HepG2 (cell line): ENCODE results near the gene SIRT1. TPM values are rescaled to one million over a fixed set of nuclear protein-coding genes. Genes with fewer than 3 reads are reported as not detected.

Experiments used
- HNF4A ChIP-seq: sonication (generic); formaldehyde crosslinking; IDR thresholded peaks from 2 replicates; pipeline ENCODE4 v1.4.0; 2020; ENCODE audit warnings: missing genetic modification reagents
- HNF4G ChIP-seq, 2 experiments: sonication (generic) in 1 of 2; formaldehyde crosslinking in 1 of 2; IDR thresholded peaks; 2 replicates each; pipeline versions ENCODE4 v1.4.0 to v1.6.1; 2011 to 2020; ENCODE audit warnings: borderline replicate concordance in 2 of 2, low read depth in 2 of 2, mild to moderate bottlenecking in 2 of 2, low read length in 1 of 2, missing genetic modification reagents in 1 of 2, moderate library complexity in 1 of 2
- NFYC ChIP-seq: IDR thresholded peaks from 2 replicates; pipeline ENCODE4 v1.6.1; 2016; ENCODE audit warnings: missing genetic modification reagents, missing compliant biosample characterization
- POGZ ChIP-seq: sonication (generic); formaldehyde crosslinking; IDR thresholded peaks from 2 replicates; pipeline ENCODE4 v1.4.0; 2020; ENCODE audit warnings: mild to moderate bottlenecking, missing genetic modification reagents
- TGIF2 ChIP-seq: IDR thresholded peaks from 2 replicates; pipeline ENCODE4 v1.6.1; 2016; ENCODE audit warnings: control low read depth, missing compliant biosample characterization
- ZNF724P ChIP-seq: sonication (generic); formaldehyde crosslinking; IDR thresholded peaks from 2 replicates; pipeline ENCODE4 v1.8.0; 2022; ENCODE audit warnings: missing genetic modification reagents, borderline replicate concordance
- polyA plus RNA-seq, 8 experiments: library from polyadenylated mRNA; depleted of rRNA in 3 of 8; stranded (reverse) in 7 of 8; unstranded in 1 of 8; fragments of >200 nt; fragmentation: Illumina TruSeq in 4 of 8; extraction: Trizol in 4 of 8; gene quantifications; 2 replicates each; pipeline versions ENCODE4 v1.2.1 to v1.2.3, GENCODE V29; 2011 to 2016; ENCODE audit warnings: low read depth in 4 of 8, missing spikeins in 1 of 8, mixed read lengths in 1 of 8; ENCODE audit not compliant: insufficient read depth in 1 of 8
- total RNA-seq, 5 experiments: library from RNA; depleted of rRNA; stranded (reverse); fragments of >200 nt; fragmentation: Illumina TruSeq; extraction: Trizol; gene quantifications; 2 replicates each; pipeline ENCODE4 v1.2.3, GENCODE V29; 2016; ENCODE audit warnings: low read depth in 1 of 5
- TF ChIP-seq, protein P1 (sequence below), 2 experiments: fragments of 450-650 bp in 1 of 2; sonication (generic) in 1 of 2; formaldehyde crosslinking in 1 of 2; IDR thresholded peaks; 2 replicates each; pipeline versions ENCODE4 v1.6.1 to v1.8.0; 2016 to 2022; ENCODE audit warnings: antibody characterized with exemption in 1 of 2, mild to moderate bottlenecking in 1 of 2, missing genetic modification reagents in 1 of 2
- TF ChIP-seq, protein P2 (sequence below): sonication (generic); formaldehyde crosslinking; IDR thresholded peaks from 2 replicates; pipeline ENCODE4 v1.9.0; 2021; ENCODE audit warnings: missing genetic modification reagents, borderline replicate concordance
- TF ChIP-seq, protein P3 (sequence below): sonication (generic); formaldehyde crosslinking; IDR thresholded peaks from 2 replicates; pipeline ENCODE4 v1.9.0; 2022; ENCODE audit warnings: low read depth, missing genetic modification reagents
- TF ChIP-seq, protein P4 (sequence below): sonication (generic); formaldehyde crosslinking; IDR thresholded peaks from 2 replicates; pipeline ENCODE4 v1.5.0; 2020; ENCODE audit warnings: missing genetic modification reagents

Gene SIRT1
- total and polyA plus RNA-seq, 2 of the 13 experiments (the other 11 are each of a cell fraction or from before 2014, with no cell fraction given) = 9.4 to 10.2 TPM

DNA sequence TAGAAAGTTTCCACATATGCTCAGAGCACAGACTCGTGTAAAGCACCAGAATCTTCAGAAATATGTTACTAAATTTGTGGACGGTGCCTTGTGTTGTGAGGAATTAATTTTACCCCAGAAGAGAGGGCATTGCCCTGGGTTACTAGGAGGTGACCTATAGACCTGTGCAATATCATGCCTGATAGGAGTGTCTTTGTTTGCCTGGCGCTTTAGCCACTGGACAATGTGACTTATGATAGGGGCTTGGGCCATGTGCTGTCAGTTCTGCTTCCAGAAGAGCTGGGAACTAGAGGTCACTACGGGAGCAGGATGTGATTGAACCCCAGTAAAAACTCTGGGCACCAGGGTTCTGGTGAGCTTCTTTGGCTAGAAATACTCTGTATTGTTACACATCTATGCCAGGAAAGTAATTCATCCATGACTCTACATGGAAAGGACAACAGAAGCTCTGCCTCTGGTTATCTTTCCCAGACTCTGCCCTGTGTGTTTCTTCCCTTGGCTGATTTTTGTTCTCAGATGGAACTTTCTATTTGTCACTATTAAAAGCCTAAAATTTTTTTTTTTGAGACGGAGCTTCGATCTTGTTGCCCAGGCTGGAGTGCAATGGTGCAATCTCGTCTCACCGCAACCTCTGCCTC, 75.5 kb downstream of the SIRT1 start (continued):
- TF ChIP-seq, protein P1, sequence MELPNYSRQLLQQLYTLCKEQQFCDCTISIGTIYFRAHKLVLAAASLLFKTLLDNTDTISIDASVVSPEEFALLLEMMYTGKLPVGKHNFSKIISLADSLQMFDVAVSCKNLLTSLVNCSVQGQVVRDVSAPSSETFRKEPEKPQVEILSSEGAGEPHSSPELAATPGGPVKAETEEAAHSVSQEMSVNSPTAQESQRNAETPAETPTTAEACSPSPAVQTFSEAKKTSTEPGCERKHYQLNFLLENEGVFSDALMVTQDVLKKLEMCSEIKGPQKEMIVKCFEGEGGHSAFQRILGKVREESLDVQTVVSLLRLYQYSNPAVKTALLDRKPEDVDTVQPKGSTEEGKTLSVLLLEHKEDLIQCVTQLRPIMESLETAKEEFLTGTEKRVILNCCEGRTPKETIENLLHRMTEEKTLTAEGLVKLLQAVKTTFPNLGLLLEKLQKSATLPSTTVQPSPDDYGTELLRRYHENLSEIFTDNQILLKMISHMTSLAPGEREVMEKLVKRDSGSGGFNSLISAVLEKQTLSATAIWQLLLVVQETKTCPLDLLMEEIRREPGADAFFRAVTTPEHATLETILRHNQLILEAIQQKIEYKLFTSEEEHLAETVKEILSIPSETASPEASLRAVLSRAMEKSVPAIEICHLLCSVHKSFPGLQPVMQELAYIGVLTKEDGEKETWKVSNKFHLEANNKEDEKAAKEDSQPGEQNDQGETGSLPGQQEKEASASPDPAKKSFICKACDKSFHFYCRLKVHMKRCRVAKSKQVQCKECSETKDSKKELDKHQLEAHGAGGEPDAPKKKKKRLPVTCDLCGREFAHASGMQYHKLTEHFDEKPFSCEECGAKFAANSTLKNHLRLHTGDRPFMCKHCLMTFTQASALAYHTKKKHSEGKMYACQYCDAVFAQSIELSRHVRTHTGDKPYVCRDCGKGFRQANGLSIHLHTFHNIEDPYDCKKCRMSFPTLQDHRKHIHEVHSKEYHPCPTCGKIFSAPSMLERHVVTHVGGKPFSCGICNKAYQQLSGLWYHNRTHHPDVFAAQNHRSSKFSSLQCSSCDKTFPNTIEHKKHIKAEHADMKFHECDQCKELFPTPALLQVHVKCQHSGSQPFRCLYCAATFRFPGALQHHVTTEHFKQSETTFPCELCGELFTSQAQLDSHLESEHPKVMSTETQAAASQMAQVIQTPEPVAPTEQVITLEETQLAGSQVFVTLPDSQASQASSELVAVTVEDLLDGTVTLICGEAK (IDR thresholded peaks at IDR 0.05) = no peak
- TF ChIP-seq, protein P1 (CRISPR knock-in tag; IDR thresholded peaks at IDR 0.05) = no peak
- TF ChIP-seq, protein P2, sequence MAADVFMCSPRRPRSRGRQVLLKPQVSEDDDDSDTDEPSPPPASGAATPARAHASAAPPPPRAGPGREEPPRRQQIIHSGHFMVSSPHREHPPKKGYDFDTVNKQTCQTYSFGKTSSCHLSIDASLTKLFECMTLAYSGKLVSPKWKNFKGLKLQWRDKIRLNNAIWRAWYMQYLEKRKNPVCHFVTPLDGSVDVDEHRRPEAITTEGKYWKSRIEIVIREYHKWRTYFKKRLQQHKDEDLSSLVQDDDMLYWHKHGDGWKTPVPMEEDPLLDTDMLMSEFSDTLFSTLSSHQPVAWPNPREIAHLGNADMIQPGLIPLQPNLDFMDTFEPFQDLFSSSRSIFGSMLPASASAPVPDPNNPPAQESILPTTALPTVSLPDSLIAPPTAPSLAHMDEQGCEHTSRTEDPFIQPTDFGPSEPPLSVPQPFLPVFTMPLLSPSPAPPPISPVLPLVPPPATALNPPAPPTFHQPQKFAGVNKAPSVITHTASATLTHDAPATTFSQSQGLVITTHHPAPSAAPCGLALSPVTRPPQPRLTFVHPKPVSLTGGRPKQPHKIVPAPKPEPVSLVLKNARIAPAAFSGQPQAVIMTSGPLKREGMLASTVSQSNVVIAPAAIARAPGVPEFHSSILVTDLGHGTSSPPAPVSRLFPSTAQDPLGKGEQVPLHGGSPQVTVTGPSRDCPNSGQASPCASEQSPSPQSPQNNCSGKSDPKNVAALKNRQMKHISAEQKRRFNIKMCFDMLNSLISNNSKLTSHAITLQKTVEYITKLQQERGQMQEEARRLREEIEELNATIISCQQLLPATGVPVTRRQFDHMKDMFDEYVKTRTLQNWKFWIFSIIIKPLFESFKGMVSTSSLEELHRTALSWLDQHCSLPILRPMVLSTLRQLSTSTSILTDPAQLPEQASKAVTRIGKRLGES = no peak
- TF ChIP-seq NFYC (CRISPR knock-in tag) (no peak), POGZ (CRISPR knock-in tag) (peak; percentile 39; the same call in 1 of the 2 replicates), TGIF2 (CRISPR knock-in tag) (no peak), ZNF724P (CRISPR knock-in tag) (no peak), HNF4A (CRISPR knock-in tag) (peak; percentile 31; the same call in 1 of the 2 replicates), HNF4G (IDR thresholded peaks at IDR 0.05; ENCODE audit: borderline replicate concordance, low read depth, low read length) (no peak), HNF4G (CRISPR knock-in tag; IDR thresholded peaks at IDR 0.05; ENCODE audit: borderline replicate concordance, low read depth) (no peak)
- TF ChIP-seq, protein P3, sequence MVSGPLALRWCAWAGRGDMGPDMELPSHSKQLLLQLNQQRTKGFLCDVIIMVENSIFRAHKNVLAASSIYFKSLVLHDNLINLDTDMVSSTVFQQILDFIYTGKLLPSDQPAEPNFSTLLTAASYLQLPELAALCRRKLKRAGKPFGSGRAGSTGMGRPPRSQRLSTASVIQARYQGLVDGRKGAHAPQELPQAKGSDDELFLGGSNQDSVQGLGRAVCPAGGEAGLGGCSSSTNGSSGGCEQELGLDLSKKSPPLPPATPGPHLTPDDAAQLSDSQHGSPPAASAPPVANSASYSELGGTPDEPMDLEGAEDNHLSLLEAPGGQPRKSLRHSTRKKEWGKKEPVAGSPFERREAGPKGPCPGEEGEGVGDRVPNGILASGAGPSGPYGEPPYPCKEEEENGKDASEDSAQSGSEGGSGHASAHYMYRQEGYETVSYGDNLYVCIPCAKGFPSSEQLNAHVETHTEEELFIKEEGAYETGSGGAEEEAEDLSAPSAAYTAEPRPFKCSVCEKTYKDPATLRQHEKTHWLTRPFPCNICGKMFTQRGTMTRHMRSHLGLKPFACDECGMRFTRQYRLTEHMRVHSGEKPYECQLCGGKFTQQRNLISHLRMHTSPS (CRISPR knock-in tag) = no peak
- TF ChIP-seq, protein P4, sequence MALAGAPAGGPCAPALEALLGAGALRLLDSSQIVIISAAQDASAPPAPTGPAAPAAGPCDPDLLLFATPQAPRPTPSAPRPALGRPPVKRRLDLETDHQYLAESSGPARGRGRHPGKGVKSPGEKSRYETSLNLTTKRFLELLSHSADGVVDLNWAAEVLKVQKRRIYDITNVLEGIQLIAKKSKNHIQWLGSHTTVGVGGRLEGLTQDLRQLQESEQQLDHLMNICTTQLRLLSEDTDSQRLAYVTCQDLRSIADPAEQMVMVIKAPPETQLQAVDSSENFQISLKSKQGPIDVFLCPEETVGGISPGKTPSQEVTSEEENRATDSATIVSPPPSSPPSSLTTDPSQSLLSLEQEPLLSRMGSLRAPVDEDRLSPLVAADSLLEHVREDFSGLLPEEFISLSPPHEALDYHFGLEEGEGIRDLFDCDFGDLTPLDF = no peak
